NCI-H2227 (cell line): ENCODE results near the gene VAV1.
"Not testable (repeated sequence)": the region's sequence is repeated elsewhere in the genome, so short reads cannot be mapped to it uniquely, and the experiment has no call there.

Experiments used
- DNase-seq: peaks from one replicate; lab custom pipeline; 2025; ENCODE audit not compliant: unreplicated experiment; lab: John Stamatoyannopoulos, UW

Gene VAV1

DNA sequence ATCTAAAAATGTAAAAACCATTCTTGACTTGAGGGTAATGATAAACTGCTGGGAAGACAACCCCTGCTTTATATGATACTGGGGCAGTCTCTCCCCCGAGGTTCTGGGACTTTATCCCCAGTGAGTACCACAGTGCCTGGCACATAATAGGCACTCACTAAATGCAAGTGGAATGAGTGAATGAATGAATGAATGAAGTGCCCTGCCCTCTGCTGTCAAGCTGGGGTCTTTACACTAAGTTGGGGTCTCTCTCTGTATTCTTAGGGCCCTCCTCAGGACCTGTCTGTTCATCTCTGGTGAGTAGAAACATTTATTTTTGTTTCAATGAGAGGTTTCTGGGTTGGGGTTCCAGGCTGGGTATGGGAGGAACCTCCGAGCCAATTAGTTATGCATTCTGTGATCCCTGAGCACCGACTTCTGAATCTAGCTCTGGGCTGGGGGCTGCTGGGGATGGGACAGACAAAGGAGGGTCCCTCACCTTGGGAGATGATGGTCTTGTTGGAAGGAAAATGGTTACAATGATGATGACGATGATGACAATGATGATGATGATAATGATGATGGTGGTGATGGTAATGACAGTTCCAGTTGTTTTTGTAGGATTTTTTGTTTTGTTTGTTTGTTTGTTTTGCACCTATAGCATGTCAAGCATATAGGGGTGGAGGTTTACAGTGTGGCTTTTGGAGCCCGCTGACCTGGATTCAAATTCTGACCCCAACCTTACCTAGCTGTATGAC, 70.5 kb downstream of the VAV1 start:
- no peak for DNase-seq

DNA sequence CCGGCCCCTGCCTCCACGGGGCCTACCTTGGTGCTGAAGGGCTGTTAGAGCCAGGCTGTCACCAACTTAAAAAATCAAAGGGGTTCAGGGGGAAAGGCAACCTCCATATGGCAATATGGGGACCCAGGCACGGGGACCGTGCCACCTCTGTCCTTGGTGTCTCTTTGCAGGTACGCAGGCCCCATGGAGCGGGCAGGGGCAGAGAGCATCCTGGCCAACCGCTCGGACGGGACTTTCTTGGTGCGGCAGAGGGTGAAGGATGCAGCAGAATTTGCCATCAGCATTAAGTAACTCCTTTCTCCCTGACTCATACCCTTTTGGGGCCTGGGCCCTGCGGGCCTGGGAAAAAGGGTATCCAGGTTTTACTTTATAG, 75.3 kb downstream of the VAV1 start:
- DNase-seq: no peak

DNA sequence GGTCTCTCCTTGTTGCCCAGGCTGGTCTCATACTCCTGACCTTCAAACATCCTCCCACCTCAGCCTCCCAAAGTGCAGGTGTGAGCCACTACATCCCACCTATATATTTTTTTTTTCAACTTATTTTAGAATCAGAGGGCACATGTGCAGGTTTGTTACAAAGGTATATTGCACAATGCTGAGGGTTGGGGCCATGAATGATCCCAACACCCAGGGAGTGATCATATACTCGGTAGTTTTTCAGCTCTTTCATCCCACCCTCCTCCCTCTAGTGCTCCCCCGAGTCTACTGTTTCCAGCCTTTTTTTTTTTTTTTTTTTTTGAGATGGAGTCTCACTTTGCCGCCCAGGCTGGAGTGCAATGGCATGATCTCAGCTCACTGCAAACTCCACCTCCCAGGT, 76.5 kb downstream of the VAV1 start:
- DNase-seq: no peak

DNA sequence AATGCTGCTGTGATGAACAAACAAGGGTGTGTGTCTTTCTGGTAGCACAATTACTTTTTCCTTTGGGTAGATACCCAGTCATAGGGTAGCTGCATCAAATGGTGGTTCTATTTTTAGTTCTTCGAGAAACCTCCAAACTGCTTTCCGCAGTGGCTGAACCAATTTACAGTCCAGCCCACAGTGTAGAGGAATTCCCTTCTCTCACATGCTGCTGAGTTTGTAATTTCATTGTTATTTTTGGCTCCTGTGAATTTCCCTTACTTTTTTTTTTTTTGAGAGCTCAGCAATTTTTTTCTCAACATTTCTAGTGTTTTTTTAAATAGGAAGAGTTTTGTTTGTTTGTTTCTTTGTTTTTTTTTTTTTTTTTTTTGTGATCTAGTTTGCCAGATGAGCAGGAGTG, 77.4 kb downstream of the VAV1 start:
- no peak for DNase-seq

DNA sequence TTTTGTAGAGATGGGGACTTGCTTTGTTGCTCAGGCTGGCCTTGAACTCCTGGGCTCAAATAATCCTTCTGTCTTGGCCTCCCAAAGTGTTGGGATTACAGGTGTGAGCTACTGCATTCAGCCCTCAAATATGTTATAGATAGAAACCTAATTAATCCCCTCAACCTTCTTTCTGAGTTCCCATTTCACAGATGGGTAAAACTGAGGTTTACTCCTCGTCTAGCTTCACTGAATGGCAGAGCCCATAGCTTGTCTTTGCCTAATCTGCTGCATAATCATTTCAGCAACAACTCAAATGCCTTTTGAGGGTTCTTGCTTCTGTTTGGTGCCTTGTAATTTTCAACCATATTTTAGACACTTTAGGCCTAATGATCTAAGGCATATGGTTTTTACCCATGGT, 78.9 kb downstream of the VAV1 start:
- DNase-seq: no peak

DNA sequence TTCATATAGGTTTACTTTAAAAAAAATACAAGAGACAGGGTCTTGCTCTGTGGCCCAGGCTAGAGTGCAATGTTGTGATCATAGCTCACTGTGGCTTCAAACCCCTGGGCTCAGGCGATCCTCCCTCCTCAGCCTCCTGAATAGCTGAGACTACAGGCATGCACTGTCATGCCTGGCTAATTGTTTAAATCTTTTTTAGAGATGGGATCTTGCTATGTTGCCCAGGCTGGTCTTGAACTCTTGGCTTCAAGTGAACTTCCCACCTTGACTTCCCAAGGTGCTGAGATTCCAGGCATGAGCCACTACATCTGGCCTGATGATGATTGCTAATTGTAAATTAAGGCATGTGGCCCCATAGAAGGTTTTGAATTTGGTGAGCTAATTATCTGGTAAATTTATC, 79.5 kb downstream of the VAV1 start:
- DNase-seq: no peak

DNA sequence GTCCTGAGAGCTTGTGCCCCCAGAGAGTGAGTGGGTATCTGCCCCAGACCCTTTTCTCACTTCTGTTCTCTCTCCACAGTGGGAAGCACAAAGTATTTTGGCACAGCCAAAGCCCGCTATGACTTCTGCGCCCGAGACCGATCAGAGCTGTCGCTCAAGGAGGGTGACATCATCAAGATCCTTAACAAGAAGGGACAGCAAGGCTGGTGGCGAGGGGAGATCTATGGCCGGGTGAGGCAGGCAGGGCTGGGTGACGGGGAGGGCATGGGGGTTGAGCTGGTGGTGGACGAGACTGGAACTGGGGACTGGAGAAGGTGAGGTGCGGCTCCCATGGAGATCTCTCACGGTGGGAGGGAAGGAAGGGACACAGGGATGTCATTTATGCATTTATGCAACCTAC, 81.4 kb downstream of the VAV1 start:
- DNase-seq: no peak

DNA sequence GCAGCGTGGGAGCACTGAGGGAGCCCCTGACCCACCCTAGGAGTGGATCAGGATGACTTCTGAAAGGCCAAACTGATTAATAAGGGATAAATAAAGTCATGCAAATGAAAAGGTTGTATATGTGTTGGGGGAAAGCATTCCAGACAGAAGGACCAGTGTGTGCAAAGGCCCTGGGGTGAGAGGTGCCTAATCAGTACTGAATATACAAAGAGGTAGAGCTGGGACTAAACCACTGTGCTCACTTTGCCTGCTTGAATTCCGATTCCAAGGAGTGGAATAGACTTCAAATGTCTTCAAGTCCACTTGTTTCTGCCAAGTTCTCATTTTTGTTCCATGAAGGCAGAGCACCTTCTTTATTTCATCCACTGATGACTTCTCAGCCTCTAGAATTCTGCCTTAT, 82.2 kb downstream of the VAV1 start:
- DNase-seq: no peak

DNA sequence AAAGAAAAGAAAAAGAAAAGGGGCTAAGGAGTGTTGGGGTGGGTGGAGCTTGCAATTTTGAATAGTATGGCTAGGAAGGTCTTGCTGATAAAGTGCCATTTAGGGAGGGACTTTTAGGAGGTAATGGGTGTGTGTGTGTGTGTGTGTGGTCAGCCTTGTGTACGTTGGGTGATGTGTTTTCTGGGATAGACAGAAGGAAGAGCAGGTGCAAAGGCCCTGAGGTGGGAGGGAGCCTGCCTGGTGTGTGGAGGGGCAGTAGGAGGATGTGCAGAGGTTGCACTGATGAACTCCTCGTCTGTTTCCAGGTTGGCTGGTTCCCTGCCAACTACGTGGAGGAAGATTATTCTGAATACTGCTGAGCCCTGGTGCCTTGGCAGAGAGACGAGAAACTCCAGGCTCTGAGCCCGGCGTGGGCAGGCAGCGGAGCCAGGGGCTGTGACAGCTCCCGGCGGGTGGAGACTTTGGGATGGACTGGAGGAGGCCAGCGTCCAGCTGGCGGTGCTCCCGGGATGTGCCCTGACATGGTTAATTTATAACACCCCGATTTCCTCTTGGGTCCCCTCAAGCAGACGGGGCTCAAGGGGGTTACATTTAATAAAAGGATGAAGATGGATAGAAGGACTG, 84.4 kb downstream of the VAV1 start:
- DNase-seq: no peak

DNA sequence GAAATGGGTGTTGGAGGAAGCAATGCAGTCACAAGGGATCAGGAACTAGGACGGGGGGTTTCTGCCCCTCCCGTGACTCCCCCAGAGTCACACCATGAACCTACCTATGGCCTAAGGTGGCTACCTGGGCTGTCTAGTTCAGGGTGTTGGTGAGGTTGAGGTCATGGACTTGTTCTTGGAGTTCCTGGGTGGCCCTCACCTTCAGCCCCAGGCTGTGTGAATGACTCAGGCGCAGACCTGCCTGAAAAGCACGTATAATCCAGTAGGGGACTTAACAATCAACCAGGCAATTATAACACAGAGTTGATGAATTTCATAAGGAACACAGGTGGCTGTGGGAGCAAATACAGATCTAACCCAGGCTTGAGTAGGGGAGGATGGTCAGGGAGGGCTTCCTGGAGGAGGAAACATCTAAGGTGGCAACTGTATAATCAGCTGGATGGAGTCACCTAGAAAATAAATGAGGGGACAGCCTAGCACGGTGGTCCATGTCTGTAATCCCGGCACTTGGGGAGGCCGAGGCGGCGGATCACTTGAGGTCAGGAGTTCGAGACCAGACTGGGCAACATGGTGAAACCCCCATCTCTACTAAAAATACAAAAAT, 89.3 kb downstream of the VAV1 start:
- no peak for DNase-seq

DNA sequence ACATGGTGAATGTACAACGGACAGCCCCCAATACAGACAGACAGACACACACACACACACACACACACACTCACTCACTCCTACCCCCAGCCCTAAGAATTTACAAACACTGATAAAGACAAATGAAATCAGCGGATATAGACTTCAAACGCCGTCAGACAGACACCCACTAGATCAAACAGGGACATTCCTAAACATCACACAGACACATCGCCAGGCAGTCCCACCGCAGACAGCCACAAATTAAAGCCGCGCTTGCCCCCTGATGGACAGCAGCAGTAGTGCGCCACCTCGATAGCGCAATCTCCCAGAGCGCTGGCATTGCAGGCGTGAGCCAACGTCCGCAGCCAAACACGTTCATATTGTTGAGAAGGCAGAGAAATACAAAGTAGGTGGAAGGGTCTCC, 90.2 kb downstream of the VAV1 start:
- DNase-seq: peak; percentile 58

DNA sequence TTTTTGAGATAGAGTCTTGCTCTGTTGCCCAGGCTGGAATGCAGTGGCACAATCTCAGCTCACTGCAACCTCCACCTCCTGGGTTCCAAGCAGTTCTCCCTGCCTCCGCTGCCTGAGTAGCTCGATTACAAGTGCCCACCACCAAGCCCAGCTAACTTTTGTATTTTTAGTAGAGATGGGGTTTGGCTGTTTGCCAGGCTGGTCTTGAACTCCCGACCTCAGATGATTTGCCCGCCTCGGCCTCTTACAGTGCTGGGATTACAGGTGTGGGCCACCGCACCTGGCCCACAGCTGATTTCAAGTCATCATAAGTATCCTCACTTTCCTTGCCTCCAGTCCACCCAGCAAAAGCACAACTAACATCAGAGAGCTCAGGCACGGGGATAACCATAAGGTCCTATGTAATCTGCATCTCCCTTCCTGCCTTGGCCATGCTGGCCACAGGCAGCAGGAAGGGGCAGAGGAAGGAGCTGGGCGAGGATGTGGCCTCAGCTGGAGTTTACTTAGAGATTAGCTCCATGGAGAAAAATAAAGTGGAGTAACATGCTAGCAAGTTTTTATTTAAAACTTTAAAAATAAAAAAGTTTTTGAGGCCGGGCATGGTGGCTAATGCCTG, 91.9 kb downstream of the VAV1 start:
- no peak for DNase-seq

DNA sequence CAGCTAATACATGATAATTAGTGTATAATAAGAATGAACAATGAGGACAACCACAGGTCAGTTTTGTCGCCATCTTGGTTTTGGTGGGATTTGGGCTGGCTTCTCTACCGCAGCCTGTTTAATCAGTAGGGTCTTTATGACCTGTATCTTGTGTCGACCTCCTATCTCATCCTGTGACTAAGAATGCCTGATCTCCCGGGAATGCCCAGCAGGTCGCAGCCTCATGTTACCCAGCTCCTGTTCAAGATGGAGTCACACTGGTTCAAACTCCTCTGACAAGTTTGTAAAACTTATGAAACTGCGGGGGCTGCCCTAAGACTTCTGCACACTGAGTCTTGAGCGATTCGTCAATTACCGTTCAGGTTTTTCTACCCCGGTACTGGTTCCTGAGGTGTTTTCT, 93.3 kb downstream of the VAV1 start:
- DNase-seq: no peak

DNA sequence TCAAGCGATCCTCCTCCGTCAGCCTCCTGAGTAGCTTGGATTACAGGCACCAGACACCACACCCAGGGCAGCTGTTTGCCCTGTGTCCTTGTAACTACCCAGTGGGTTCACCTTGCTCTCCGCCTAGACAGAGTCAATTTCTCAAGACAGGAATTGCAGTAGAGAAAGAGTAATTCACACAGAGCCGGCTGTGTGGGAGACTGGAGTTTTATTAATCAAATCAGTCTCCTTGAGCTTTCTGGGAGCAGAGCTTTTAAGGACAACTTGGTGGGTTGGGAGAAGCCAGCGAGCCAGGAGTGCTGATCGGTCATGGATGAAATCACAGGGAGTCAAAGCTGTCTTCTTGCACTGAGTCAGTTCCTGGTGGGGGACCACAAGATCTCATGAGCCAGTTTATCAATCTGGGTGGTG, 94.2 kb downstream of the VAV1 start:
- DNase-seq: no peak

DNA sequence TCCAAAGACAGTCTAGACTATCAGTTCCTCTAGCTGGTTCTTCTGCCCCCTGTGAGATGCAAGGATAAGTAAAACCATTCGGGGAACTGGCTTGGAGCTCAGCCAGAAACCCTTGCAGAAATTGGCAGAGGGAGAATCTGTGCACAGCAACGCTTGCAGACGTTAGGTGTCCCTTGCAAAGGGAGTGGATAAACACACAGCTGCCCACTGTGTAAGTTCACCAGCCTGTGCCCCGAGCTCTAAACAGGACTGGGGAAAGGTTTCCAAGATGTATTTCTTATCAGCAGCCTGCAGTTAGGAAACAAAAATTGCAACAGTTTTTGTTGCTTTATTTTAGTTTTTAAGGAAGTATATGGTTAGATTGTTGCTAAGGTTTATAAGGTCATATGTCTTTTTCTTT, 95.8 kb downstream of the VAV1 start:
- DNase-seq: no peak

DNA sequence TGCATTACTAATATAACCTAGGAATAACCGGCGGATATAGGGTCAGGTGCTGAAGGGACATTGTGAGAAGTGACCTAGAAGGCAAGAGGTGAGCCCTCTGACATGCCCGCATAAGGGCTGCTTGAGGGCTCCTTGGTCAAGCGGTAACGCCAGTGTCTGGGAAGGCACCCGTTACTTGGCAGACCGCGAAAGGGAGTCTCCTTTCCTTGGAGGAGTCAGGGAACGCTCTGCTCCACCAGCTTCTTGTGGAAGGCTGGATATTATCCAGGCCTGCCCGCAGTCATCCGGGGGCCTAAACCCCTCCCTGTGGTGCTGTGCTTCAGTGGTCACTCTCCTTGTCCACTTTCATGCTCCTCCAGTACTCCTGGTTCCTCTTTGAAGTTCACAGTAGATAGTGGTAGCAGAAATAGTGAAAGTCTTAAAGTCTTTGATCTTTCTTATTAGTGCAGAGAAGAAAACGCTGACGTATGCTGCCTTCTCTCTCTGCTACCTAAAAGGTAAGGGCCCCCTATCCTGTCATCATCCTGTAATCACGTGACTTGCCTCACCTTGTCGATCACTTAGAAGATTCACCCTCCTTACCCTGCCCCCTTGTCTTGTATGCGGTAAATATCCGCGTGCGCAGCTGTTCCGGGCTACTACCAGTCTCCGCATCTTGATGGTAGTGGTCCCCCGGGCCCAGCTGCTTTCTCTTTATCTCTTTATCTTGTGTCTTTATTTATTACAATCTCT, 96.8 kb downstream of the VAV1 start:
- not testable (repeated sequence) for DNase-seq

DNA sequence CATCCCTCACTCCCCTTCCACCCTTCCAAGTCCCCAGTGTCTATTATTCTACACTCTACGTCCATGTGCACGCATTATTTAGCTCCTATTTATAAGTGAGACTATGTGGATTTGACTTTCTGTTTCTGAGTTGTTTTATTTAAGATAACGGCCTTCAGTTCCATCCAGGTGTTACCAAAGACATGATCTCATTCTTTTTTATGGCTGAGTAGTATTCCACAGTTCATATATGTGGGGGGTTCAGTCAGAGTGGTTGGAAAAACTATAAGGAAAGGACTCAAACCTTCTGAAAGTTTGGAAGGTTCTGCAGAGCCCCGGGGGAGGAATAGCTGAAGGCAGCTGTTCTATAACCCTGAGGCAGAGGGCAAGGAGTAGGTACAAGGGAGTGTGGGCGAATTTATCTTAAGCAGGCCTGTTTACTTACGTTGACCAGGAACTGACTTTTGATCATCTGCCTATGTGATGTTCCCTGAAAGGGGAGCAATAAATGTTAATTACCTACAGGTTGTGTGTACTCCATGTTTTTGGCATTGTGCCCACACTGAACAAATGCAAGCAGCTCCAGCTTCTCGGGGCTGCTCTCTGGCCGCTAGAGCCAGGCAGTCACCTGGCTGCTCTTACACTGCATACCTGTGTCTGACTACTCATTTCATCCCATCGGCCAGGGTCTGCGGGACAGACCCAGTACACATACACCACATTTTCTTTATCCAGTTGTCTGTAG, 101.4 kb downstream of the VAV1 start:
- DNase-seq: no peak

DNA sequence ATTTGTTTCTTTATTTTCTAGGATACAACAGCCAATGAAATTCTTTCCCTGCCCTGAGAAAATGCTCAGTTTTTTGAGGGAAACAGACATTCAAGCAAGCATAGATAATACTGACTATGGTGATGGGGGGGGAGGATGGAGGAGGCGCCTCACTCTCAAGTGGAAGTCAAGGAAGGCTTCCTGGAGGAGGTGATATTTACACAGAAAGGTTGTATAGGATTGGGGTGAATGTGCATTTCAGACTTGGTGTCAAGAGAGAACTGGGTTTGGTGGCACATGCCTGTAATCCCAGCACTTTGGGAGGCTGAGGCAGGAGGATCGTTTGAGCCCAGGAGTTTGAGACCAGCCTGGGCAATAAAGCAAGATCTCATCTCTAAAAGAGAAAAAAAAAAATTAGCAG, 102.7 kb downstream of the VAV1 start:
- DNase-seq: no peak

DNA sequence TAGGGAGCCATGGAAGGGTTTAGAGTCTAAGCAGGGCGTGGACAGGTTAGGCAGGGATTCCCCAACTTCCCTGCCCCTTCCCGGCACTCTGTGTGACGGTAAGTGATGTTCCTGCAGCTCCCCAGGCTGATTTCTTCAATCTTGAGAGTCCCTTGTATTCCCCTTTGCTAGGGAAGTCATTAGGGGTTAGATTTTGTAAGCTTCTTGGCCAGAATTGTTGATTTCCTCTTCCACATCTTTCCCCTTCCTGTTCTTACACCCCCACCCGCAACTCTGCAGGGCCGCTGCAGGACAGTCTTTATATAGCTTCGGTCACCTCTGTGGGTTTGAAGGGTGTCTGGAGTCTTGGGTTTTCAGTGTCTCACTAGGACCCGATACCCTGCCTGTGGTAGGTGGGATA, 104.2 kb downstream of the VAV1 start:
- no peak for DNase-seq

DNA sequence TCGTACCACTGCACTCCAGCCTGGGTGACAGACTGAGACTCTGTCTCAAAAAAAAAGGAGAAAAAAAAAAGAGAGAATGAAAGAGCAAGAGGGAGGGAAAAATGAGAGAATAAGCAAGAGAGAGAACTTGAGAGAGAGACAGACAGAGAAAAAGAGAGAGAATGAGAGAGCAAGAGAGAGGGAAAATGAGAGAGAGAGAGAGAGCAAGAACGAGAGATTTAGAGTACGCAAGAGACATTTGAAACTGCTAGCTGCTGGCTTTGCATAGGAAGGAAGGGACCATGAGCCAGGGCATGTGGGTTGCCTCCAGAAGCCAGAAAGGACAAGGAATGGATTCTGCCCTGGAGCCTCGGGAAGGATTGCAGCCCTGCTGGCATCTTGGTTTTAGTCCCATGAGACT, 105.3 kb downstream of the VAV1 start:
- no peak for DNase-seq
